ENCODE data around the gene TOR1AIP1.
"Not testable (repeated sequence)": the region's sequence is repeated elsewhere in the genome, so short reads cannot be mapped to it uniquely, and the experiment has no call there.

Gene TOR1AIP1

DNA sequence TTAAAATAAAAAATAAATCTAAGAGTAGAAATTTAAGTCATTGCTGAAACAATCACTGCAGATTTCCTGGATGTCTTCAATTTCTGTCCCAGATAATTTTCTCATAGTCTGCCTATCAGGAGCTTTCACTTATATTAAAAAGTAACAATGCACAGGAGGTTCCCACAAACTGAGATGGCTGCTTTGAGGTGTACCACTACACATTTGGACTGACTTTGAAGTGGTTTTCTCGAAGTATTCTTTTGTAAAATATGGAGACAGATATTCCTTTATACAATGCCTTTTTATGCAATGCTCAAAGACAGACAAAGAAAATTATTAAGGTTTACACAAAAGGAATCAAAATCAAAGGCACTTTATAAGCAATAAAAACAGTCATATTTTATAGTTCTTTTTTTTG lies 29.0 kb upstream of the TOR1AIP1 start:
- H3K36me3 ChIP-seq (ENCODE audit: control insufficient read depth in 2 of 2, insufficient read depth in 1 of 2, low read length in 2 of 2), result peaks cover 43 to 68% of the 10 kb centered on the region in 2 experiments
- H3K4me1 ChIP-seq (ENCODE audit: control insufficient read depth, insufficient read depth, low read length), result no peaks in the 10 kb centered on the region
- no peak overlapping the region for H3K27ac ChIP-seq (ENCODE audit: extremely low read depth, low read depth, low read length)
- H3K4me3 ChIP-seq (ENCODE audit: low read depth, low read length), result no peak overlapping the region
- H3K9me3 ChIP-seq (ENCODE audit: control insufficient read depth, insufficient read depth, low read depth, low read length), result no peaks in the 10 kb centered on the region
- ChIA-PET CTCF (interaction anchor here (0.6 to 2.3 kb wide), 6 partner anchors 12 to 647 kb away, joined by 3 to 10 read pairs (median 4); no protein-coding TSS in a partner anchor), POLR2A (interaction anchor here (0.5 to 0.6 kb wide), 2 partner anchors 10 to 369 kb away, joined by 3 read pairs; no protein-coding TSS in a partner anchor)
- TF ChIP-seq OSR2 (tag by site-specific recombination; IDR thresholded peaks at IDR 0.05) (no peak), ZBTB21 (tag by site-specific recombination; IDR thresholded peaks at IDR 0.05) (no peak), ZNF391 (tag by site-specific recombination; IDR thresholded peaks at IDR 0.05; ENCODE audit: borderline replicate concordance, low read depth) (no peak), FEZF1 (tag by site-specific recombination; IDR thresholded peaks at IDR 0.05) (no peak), ZNF629 (tag by site-specific recombination; IDR thresholded peaks at IDR 0.05) (no peak), ZNF23 (tag by site-specific recombination; IDR thresholded peaks at IDR 0.05; ENCODE audit: borderline replicate concordance) (no peak), ZNF677 (tag by site-specific recombination; IDR thresholded peaks at IDR 0.05) (no peak), ZNF423 (tag by site-specific recombination; IDR thresholded peaks at IDR 0.05) (no peak), ZNF404 (tag by site-specific recombination; IDR thresholded peaks at IDR 0.05) (no peak), ZNF221 (tag by site-specific recombination; IDR thresholded peaks at IDR 0.05; ENCODE audit: borderline replicate concordance) (no peak)
- TF ChIP-seq, protein P1, sequence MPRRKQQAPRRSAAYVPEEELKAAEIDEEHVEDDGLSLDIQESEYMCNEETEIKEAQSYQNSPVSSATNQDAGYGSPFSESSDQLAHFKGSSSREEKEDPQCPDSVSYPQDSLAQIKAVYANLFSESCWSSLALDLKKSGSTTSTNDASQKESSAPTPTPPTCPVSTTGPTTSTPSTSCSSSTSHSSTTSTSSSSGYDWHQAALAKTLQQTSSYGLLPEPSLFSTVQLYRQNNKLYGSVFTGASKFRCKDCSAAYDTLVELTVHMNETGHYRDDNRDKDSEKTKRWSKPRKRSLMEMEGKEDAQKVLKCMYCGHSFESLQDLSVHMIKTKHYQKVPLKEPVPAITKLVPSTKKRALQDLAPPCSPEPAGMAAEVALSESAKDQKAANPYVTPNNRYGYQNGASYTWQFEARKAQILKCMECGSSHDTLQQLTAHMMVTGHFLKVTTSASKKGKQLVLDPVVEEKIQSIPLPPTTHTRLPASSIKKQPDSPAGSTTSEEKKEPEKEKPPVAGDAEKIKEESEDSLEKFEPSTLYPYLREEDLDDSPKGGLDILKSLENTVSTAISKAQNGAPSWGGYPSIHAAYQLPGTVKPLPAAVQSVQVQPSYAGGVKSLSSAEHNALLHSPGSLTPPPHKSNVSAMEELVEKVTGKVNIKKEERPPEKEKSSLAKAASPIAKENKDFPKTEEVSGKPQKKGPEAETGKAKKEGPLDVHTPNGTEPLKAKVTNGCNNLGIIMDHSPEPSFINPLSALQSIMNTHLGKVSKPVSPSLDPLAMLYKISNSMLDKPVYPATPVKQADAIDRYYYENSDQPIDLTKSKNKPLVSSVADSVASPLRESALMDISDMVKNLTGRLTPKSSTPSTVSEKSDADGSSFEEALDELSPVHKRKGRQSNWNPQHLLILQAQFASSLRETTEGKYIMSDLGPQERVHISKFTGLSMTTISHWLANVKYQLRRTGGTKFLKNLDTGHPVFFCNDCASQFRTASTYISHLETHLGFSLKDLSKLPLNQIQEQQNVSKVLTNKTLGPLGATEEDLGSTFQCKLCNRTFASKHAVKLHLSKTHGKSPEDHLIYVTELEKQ (tag by site-specific recombination; IDR thresholded peaks at IDR 0.05; ENCODE audit: borderline replicate concordance), result no peak
- TF ChIP-seq, protein P2, sequence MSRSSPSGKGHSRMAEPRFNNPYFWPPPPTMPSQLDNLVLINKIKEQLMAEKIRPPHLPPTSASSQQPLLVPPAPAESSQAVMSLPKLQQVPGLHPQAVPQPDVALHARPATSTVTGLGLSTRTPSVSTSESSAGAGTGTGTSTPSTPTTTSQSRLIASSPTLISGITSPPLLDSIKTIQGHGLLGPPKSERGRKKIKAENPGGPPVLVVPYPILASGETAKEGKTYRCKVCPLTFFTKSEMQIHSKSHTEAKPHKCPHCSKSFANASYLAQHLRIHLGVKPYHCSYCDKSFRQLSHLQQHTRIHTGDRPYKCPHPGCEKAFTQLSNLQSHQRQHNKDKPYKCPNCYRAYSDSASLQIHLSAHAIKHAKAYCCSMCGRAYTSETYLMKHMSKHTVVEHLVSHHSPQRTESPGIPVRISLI (tag by site-specific recombination; IDR thresholded peaks at IDR 0.05), result no peak
- TF ChIP-seq, protein P3, sequence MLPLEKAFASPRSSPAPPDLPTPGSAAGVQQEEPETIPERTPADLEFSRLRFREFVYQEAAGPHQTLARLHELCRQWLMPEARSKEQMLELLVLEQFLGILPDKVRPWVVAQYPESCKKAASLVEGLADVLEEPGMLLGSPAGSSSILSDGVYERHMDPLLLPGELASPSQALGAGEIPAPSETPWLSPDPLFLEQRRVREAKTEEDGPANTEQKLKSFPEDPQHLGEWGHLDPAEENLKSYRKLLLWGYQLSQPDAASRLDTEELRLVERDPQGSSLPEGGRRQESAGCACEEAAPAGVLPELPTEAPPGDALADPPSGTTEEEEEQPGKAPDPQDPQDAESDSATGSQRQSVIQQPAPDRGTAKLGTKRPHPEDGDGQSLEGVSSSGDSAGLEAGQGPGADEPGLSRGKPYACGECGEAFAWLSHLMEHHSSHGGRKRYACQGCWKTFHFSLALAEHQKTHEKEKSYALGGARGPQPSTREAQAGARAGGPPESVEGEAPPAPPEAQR (tag by site-specific recombination; IDR thresholded peaks at IDR 0.05), result no peak

DNA sequence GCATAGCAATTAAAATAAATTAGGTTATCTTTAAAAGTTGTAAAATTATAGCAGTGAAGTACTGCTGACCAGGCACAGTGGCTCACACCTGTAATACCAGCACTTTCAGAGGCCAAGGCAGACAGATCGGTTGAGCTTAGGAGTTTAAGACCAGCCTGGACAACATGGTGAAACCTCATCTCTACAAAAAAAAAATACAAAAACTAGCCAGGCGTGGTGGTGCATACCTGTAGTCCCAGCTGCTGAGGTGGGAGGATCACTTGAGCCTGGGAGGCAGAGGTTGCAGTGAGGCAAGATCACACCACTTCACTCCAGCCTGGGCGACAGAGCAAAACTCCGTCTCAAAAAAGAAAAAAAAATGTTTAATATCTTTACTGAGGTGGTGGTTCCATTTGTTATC lies 26.3 kb upstream of the TOR1AIP1 start:
- peaks cover 30 to 63% of the 10 kb centered on the region in 2 experiments for H3K36me3 ChIP-seq (ENCODE audit: control insufficient read depth in 2 of 2, insufficient read depth in 1 of 2, low read length in 2 of 2)
- H3K9me3 ChIP-seq (ENCODE audit: control insufficient read depth, insufficient read depth, low read depth, low read length); POLR2A ChIA-PET; H3K4me3 ChIP-seq (ENCODE audit: low read depth, low read length); H3K4me1 ChIP-seq (ENCODE audit: control insufficient read depth, insufficient read depth, low read length); H3K27ac ChIP-seq (ENCODE audit: extremely low read depth, low read depth, low read length): not testable (repeated sequence)
- CTCF ChIA-PET, result interaction anchor here (0.7 to 1.2 kb wide), 2 partner anchors 41 to 323 kb away, joined by 4 read pairs; no protein-coding TSS in a partner anchor

DNA sequence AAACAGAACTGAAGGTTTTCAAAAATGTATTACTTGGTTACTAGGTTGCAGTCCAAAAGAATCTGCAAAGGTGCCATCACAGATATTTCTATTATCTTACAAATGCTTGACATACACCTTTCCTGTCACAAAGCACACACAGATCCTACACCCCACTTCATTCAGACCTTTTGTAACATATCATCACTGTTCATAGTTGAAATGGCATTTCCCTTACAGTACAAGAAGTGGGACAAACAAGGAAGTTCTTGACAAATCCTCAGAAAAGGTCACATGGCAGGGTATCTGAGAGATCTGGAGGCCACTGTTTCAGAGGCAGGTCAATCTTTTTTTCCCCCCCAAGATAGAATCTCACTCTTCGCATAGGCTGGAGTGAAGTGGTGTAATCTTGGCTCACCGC lies 25.8 kb upstream of the TOR1AIP1 start:
- H3K4me3 ChIP-seq (ENCODE audit: low read depth, low read length), result no peak overlapping the region
- ChIA-PET CTCF (no interaction called here), POLR2A (no interaction called here)
- no peak overlapping the region for H3K27ac ChIP-seq (ENCODE audit: extremely low read depth, low read depth, low read length)
- TF ChIP-seq SCRT2 (tag by site-specific recombination; IDR thresholded peaks at IDR 0.05) (no peak), ZNF529 (tag by site-specific recombination; IDR thresholded peaks at IDR 0.05; ENCODE audit: insufficient replicate concordance) (no peak), ZFHX2 (tag by site-specific recombination; conservative IDR thresholded peaks at IDR 0.05) (no peak)
- no peaks in the 10 kb centered on the region for H3K9me3 ChIP-seq (ENCODE audit: control insufficient read depth, insufficient read depth, low read depth, low read length)
- peaks cover 26 to 61% of the 10 kb centered on the region in 2 experiments for H3K36me3 ChIP-seq (ENCODE audit: control insufficient read depth in 2 of 2, insufficient read depth in 1 of 2, low read length in 2 of 2)
- no peaks in the 10 kb centered on the region for H3K4me1 ChIP-seq (ENCODE audit: control insufficient read depth, insufficient read depth, low read length)

Measured in HEK293 (cell line).